CD4-positive, alpha-beta memory T cell (primary cell): ENCODE measurements around the gene NEURL2. TPM values are rescaled to one million over a fixed set of nuclear protein-coding genes. Genes with fewer than 3 reads are reported as not detected.

ENCODE experiments used
- CTCF ChIA-PET: fragments of 350-600 bp; sonication (Branson Sonifier 250); formaldehyde crosslinking; loops from one replicate; lab custom pipeline; 2021; ENCODE audit warnings: inconsistent platforms; ENCODE audit not compliant: partially characterized antibody; lab: Charles Lee
- POLR2A ChIA-PET: fragments of 350-600 bp; sonication (Branson Sonifier 250); formaldehyde crosslinking; loops from one replicate; lab custom pipeline; 2021; ENCODE audit not compliant: partially characterized antibody; lab: Charles Lee
- DNase-seq, 5 donors: peaks; one replicate each; pipeline versions ENCODE4 v3.0.0 to v3.0.0-alpha.2; 2020 to 2022; ENCODE audit warnings: mixed read lengths in 1 of 5
- H3K27ac ChIP-seq: one replicate; pipeline ENCODE4 v1.7.0; 2013; ENCODE audit warnings: low read depth, low read length
- H3K27me3 ChIP-seq: 2 replicates; pipeline ENCODE4 v1.7.0; 2013; ENCODE audit warnings: mild to moderate bottlenecking, low read length, moderate library complexity; ENCODE audit not compliant: insufficient read depth
- H3K36me3 ChIP-seq: 2 replicates; pipeline ENCODE4 v1.7.0; 2013; ENCODE audit warnings: mild to moderate bottlenecking, low read length, moderate library complexity; ENCODE audit not compliant: insufficient read depth
- H3K4me1 ChIP-seq: 2 replicates; pipeline ENCODE4 v1.7.0; 2013; ENCODE audit warnings: mild to moderate bottlenecking, low read length, moderate library complexity; ENCODE audit not compliant: insufficient read depth
- H3K4me3 ChIP-seq, 2 donors: one replicate each; pipeline ENCODE4 v1.7.0; 2013; ENCODE audit warnings: low read length in 2 of 2, mild to moderate bottlenecking in 1 of 2
- H3K9me3 ChIP-seq, 2 donors: one replicate each; pipeline ENCODE4 v1.7.0; 2013; ENCODE audit warnings: low read length in 2 of 2, control low read depth in 1 of 2; ENCODE audit not compliant: control insufficient read depth in 1 of 2
- H3K27ac Mint-ChIP-seq, 7 donors: one replicate each; pipeline ENCODE4 v1.8.0; 2020 to 2021; ENCODE audit warnings: mixed read lengths in 7 of 7, mild to moderate bottlenecking in 6 of 7, inconsistent platforms in 3 of 7, moderate library complexity in 3 of 7
- H3K27me3 Mint-ChIP-seq, 2 donors: one replicate each; pipeline ENCODE4 v1.8.0; 2020 to 2021; ENCODE audit warnings: mixed read lengths in 2 of 2
- H3K36me3 Mint-ChIP-seq, 2 donors: one replicate each; pipeline ENCODE4 v1.8.0; 2020 to 2021; ENCODE audit warnings: mixed read lengths in 2 of 2, inconsistent platforms in 1 of 2, mild to moderate bottlenecking in 1 of 2
- H3K4me1 Mint-ChIP-seq, 4 donors: one replicate each; pipeline ENCODE4 v1.8.0; 2020 to 2021; ENCODE audit warnings: mixed read lengths in 4 of 4, mild to moderate bottlenecking in 1 of 4
- H3K4me3 Mint-ChIP-seq, 8 donors: one replicate each; pipeline ENCODE4 v1.8.0; 2020 to 2021; ENCODE audit warnings: mixed read lengths in 8 of 8, mild to moderate bottlenecking in 7 of 8, moderate library complexity in 6 of 8, inconsistent platforms in 3 of 8
- H3K9me3 Mint-ChIP-seq, 8 donors: one replicate each; pipeline ENCODE4 v1.8.0; 2020 to 2021; ENCODE audit warnings: mixed read lengths in 8 of 8, mild to moderate bottlenecking in 5 of 8, inconsistent platforms in 3 of 8, moderate library complexity in 1 of 8
- intact Hi-C: fragments of 100-400 bp; cut with micrococcal nuclease; formaldehyde crosslinking; loops from one replicate; pipeline ENCODE4 v1.15.1; 2023
- polyA plus RNA-seq, 2 donors: library from polyadenylated mRNA; unstranded; fragments of 300-500 nt; fragmentation: Illumina TruSeq; gene quantifications; one replicate each; pipeline ENCODE4 v1.2.3, GENCODE V29; 2021
- total RNA-seq, 2 experiments: library from RNA; stranded (reverse); gene quantifications; one replicate each; pipeline ENCODE4 v1.2.3, GENCODE V29; 2021

NEURL2 gene
- total and polyA plus RNA-seq, 4 experiments from 2014 or later, result 0.29 to 5.6 (median 3.1) TPM

- intact Hi-C loops, result no loop called here
- POLR2A ChIA-PET, result no interaction called here
- Mint-ChIP-seq H3K36me3 (peaks cover 32 to 58% of the 10 kb centered on the region in 2 donors), H3K4me1 (peaks cover 0 to 6% (median 1%) of the 10 kb centered on the region in 4 donors), H3K27me3 (no peaks in the 10 kb centered on the region), H3K27ac (peak overlapping the region in 1 of 7 donors; percentile 22), H3K9me3 (no peaks in the 10 kb centered on the region), H3K4me3 (peak overlapping the region in 1 of 8 donors; percentile 31)
- Histone ChIP-seq H3K9me3 (no peaks in the 10 kb centered on the region), H3K27ac (no peak overlapping the region), H3K27me3 (no peaks in the 10 kb centered on the region), H3K36me3 (peaks cover 60% of the 10 kb centered on the region), H3K4me3 (no peak overlapping the region), H3K4me1 (no peaks in the 10 kb centered on the region)
- CTCF ChIA-PET, result no interaction called here
- no peak for DNase-seq
Observed at GRCh38 chr20:45845452-45845851, 45.6 kb downstream of the NEURL2 start.

GRCh38 chr20:45843506-45843905, 47.5 kb downstream of the NEURL2 start:
- H3K36me3 Mint-ChIP-seq, result peaks cover 22 to 49% of the 10 kb centered on the region in 2 donors

GRCh38 chr20:45842169-45842812, 48.7 kb downstream of the NEURL2 start:
- H3K4me3 Mint-ChIP-seq, result no peak overlapping the region
- intact Hi-C loops, result no loop called here
- Histone ChIP-seq H3K27me3 (no peaks in the 10 kb centered on the region), H3K27ac (no peak overlapping the region), H3K4me1 (no peaks in the 10 kb centered on the region), H3K4me3 (no peak overlapping the region), H3K9me3 (no peaks in the 10 kb centered on the region), H3K36me3 (peaks cover 50% of the 10 kb centered on the region)
- H3K27ac Mint-ChIP-seq, result peak overlapping the region in 1 of 7 donors; percentile 35
- peaks cover 17 to 43% of the 10 kb centered on the region in 2 donors for H3K36me3 Mint-ChIP-seq
- CTCF ChIA-PET, result no interaction called here
- POLR2A ChIA-PET, result interaction anchor here (0.8 kb wide), 1 partner anchor 17 kb away, joined by 3 read pairs; no protein-coding TSS in a partner anchor
- no peak for DNase-seq
- H3K27me3 Mint-ChIP-seq, result no peaks in the 10 kb centered on the region
- no peaks in the 10 kb centered on the region for H3K9me3 Mint-ChIP-seq
- no peaks in the 10 kb centered on the region for H3K4me1 Mint-ChIP-seq

More at GRCh38 chr20:45843506-45843905, 47.5 kb downstream of the NEURL2 start:
- Histone ChIP-seq H3K27ac (no peak overlapping the region), H3K27me3 (no peaks in the 10 kb centered on the region), H3K36me3 (peaks cover 56% of the 10 kb centered on the region), H3K9me3 (no peaks in the 10 kb centered on the region), H3K4me1 (no peaks in the 10 kb centered on the region), H3K4me3 (no peak overlapping the region)
- intact Hi-C loops, result no loop called here
- CTCF ChIA-PET, result no interaction called here
- H3K4me3 Mint-ChIP-seq, result no peak overlapping the region
- no peaks in the 10 kb centered on the region for H3K9me3 Mint-ChIP-seq
- POLR2A ChIA-PET, result no interaction called here
- H3K4me1 Mint-ChIP-seq, result peaks cover 0 to 2% (median 0%) of the 10 kb centered on the region in 4 donors
- no peaks in the 10 kb centered on the region for H3K27me3 Mint-ChIP-seq
- no peak for DNase-seq
- peak overlapping the region in 2 of 7 donors; percentile 30 to 65 for H3K27ac Mint-ChIP-seq

GRCh38 chr20:45841407-45842129, 49.4 kb downstream of the NEURL2 start:
- peaks cover 47% of the 10 kb centered on the region for H3K36me3 ChIP-seq
- H3K4me3 Mint-ChIP-seq, result no peak overlapping the region

GRCh38 chr20:45840700-45841198, 50.3 kb downstream of the NEURL2 start:
- Mint-ChIP-seq H3K27me3 (no peaks in the 10 kb centered on the region), H3K27ac (no peak overlapping the region), H3K4me1 (no peaks in the 10 kb centered on the region), H3K36me3 (peaks cover 14 to 32% of the 10 kb centered on the region in 2 donors), H3K4me3 (no peak overlapping the region), H3K9me3 (no peaks in the 10 kb centered on the region)
- intact Hi-C loops, result no loop called here
- no peak overlapping the region for H3K27ac ChIP-seq
- H3K4me1 ChIP-seq, result no peaks in the 10 kb centered on the region
- H3K4me3 ChIP-seq, result no peak overlapping the region
- H3K9me3 ChIP-seq, result no peaks in the 10 kb centered on the region
- no peaks in the 10 kb centered on the region for H3K27me3 ChIP-seq
- H3K36me3 ChIP-seq, result peaks cover 42% of the 10 kb centered on the region
- no peak for DNase-seq
- POLR2A ChIA-PET, result no interaction called here
- CTCF ChIA-PET, result interaction anchor here (1.0 to 2.2 kb wide), 3 partner anchors 10 to 129 kb away, joined by 3 to 5 read pairs (median 4); no protein-coding TSS in a partner anchor

More at GRCh38 chr20:45841407-45842129, 49.4 kb downstream of the NEURL2 start:
- H3K27ac ChIP-seq, result no peak overlapping the region
- Mint-ChIP-seq H3K9me3 (no peaks in the 10 kb centered on the region), H3K27me3 (no peaks in the 10 kb centered on the region), H3K36me3 (peaks cover 17 to 41% of the 10 kb centered on the region in 2 donors), H3K4me1 (no peaks in the 10 kb centered on the region), H3K27ac (no peak overlapping the region)
- H3K27me3 ChIP-seq, result no peaks in the 10 kb centered on the region
- H3K4me3 ChIP-seq, result no peak overlapping the region
- H3K9me3 ChIP-seq, result no peaks in the 10 kb centered on the region
- intact Hi-C loops, result no loop called here
- no peak for DNase-seq
- no peaks in the 10 kb centered on the region for H3K4me1 ChIP-seq
- CTCF ChIA-PET, result interaction anchor here (1.1 to 2.2 kb wide), 2 partner anchors 42 to 128 kb away, joined by 4 to 5 read pairs; no protein-coding TSS in a partner anchor
- POLR2A ChIA-PET, result interaction anchor here (0.8 kb wide), 1 partner anchor 17 kb away, joined by 3 read pairs; no protein-coding TSS in a partner anchor

Other genes with a start within 250 kb of the NEURL2 start
- not detected for gene WFDC11, start 221.0 kb downstream of the NEURL2 start, total RNA-seq
- not detected for gene WFDC11, start 221.0 kb downstream of the NEURL2 start, polyA plus RNA-seq
- gene WFDC13, start 189.2 kb downstream of the NEURL2 start, total RNA-seq, result not detected
- gene WFDC13, start 189.2 kb downstream of the NEURL2 start, polyA plus RNA-seq, result not detected
- gene WFDC10B, start 186.2 kb downstream of the NEURL2 start, total RNA-seq, result not detected
- gene WFDC10B, start 186.2 kb downstream of the NEURL2 start, polyA plus RNA-seq, result not detected
- not detected for gene SPINT4, start 168.9 kb downstream of the NEURL2 start, total RNA-seq
- not detected for gene SPINT4, start 168.9 kb downstream of the NEURL2 start, polyA plus RNA-seq
- gene WFDC3, start 99.3 kb downstream of the NEURL2 start, total RNA-seq, result not detected
- gene WFDC3, start 99.3 kb downstream of the NEURL2 start, polyA plus RNA-seq, result not detected
- gene DNTTIP1, start 99.3 kb downstream of the NEURL2 start, total RNA-seq, result 10 to 100 TPM; 18.6 TPM
- 10 to 100 TPM; 37.3 to 49.9 TPM for gene DNTTIP1, start 99.3 kb downstream of the NEURL2 start, polyA plus RNA-seq
- gene UBE2C, start 78.6 kb downstream of the NEURL2 start, total RNA-seq, result under 1 TPM; 0.55 to 0.61 TPM
- under 1 TPM in 1 of 2 donors, not detected in 1; 0.36 TPM for gene UBE2C, start 78.6 kb downstream of the NEURL2 start, polyA plus RNA-seq
- not detected for gene TNNC2, start 63.9 kb downstream of the NEURL2 start, total RNA-seq
- under 1 TPM; 0.61 to 0.67 TPM for gene TNNC2, start 63.9 kb downstream of the NEURL2 start, polyA plus RNA-seq
- gene SNX21, start 57.4 kb downstream of the NEURL2 start, total RNA-seq, result 1 to 10 TPM; 2.6 to 3.5 TPM
- gene SNX21, start 57.4 kb downstream of the NEURL2 start, polyA plus RNA-seq, result 1 to 10 TPM in 1 of 2 donors, under 1 TPM in 1; 0.20 to 1.8 TPM
- 10 to 100 TPM; 30.6 to 33.4 TPM for gene ACOT8, start 33.8 kb downstream of the NEURL2 start, total RNA-seq
- gene ACOT8, start 33.8 kb downstream of the NEURL2 start, polyA plus RNA-seq, result 10 to 100 TPM; 38.0 to 54.3 TPM
- gene ZSWIM3, start 33.6 kb downstream of the NEURL2 start, total RNA-seq, result 1 to 10 TPM; 6.7 to 7.1 TPM
- gene ZSWIM3, start 33.6 kb downstream of the NEURL2 start, polyA plus RNA-seq, result 1 to 10 TPM in 1 of 2 donors, under 1 TPM in 1; 0.77 to 2.5 TPM
- 10 to 100 TPM; 18.2 to 18.5 TPM for gene ZSWIM1, start 10.0 kb downstream of the NEURL2 start, total RNA-seq
- 1 to 10 TPM in 1 of 2 donors, under 1 TPM in 1; 0.86 to 8.5 TPM for gene ZSWIM1, start 10.0 kb downstream of the NEURL2 start, polyA plus RNA-seq
- gene SPATA25, start 3.6 kb downstream of the NEURL2 start, total RNA-seq, result 1 to 10 TPM; 2.8 to 4.7 TPM
- under 1 TPM in 1 of 2 donors, not detected in 1; 0.38 TPM for gene SPATA25, start 3.6 kb downstream of the NEURL2 start, polyA plus RNA-seq
- gene CTSA, start 127 bp upstream of the NEURL2 start, total RNA-seq, result 100 to 1,000 TPM; 102 to 103 TPM
- 100 to 1,000 TPM; 143 to 165 TPM for gene CTSA, start 127 bp upstream of the NEURL2 start, polyA plus RNA-seq
- gene PLTP, start 20.9 kb upstream of the NEURL2 start, total RNA-seq, result under 1 TPM in 1 of 2 experiments, not detected in 1; 0.19 TPM
- under 1 TPM; 0.29 to 0.69 TPM for gene PLTP, start 20.9 kb upstream of the NEURL2 start, polyA plus RNA-seq
- gene PCIF1, start 43.5 kb upstream of the NEURL2 start, total RNA-seq, result 10 to 100 TPM; 63.1 to 69.4 TPM
- 10 to 100 TPM; 70.9 to 83.4 TPM for gene PCIF1, start 43.5 kb upstream of the NEURL2 start, polyA plus RNA-seq
- gene ZNF335, start 81.0 kb upstream of the NEURL2 start, total RNA-seq, result 10 to 100 TPM; 62.5 to 63.2 TPM
- 10 to 100 TPM in 1 of 2 donors, 1 to 10 TPM in 1; 6.4 to 16.5 TPM for gene ZNF335, start 81.0 kb upstream of the NEURL2 start, polyA plus RNA-seq
- gene MMP9, start 117.7 kb upstream of the NEURL2 start, total RNA-seq, result 10 to 100 TPM; 32.9 to 35.3 TPM
- gene MMP9, start 117.7 kb upstream of the NEURL2 start, polyA plus RNA-seq, result not detected
- gene SLC12A5, start 138.0 kb upstream of the NEURL2 start, total RNA-seq, result not detected
- not detected for gene SLC12A5, start 138.0 kb upstream of the NEURL2 start, polyA plus RNA-seq
- gene NCOA5, start 198.8 kb upstream of the NEURL2 start, total RNA-seq, result 10 to 100 TPM; 37.8 to 47.2 TPM
- gene NCOA5, start 198.8 kb upstream of the NEURL2 start, polyA plus RNA-seq, result 10 to 100 TPM; 12.8 to 39.4 TPM
- 1 to 10 TPM; 2.5 to 2.9 TPM for gene CD40, start 227.1 kb upstream of the NEURL2 start, total RNA-seq
- 1 to 10 TPM; 3.1 to 3.7 TPM for gene CD40, start 227.1 kb upstream of the NEURL2 start, polyA plus RNA-seq